ENCODE measurements around the gene DDIAS. TPM values are rescaled to one million over a fixed set of nuclear protein-coding genes. Genes with fewer than 3 reads are reported as not detected.

DDIAS gene
- total and polyA plus RNA-seq, 2 donors (not counting 3 experiments of a cell fraction or from before 2014, with no cell fraction given): 4.5 to 9.2 TPM

DNA sequence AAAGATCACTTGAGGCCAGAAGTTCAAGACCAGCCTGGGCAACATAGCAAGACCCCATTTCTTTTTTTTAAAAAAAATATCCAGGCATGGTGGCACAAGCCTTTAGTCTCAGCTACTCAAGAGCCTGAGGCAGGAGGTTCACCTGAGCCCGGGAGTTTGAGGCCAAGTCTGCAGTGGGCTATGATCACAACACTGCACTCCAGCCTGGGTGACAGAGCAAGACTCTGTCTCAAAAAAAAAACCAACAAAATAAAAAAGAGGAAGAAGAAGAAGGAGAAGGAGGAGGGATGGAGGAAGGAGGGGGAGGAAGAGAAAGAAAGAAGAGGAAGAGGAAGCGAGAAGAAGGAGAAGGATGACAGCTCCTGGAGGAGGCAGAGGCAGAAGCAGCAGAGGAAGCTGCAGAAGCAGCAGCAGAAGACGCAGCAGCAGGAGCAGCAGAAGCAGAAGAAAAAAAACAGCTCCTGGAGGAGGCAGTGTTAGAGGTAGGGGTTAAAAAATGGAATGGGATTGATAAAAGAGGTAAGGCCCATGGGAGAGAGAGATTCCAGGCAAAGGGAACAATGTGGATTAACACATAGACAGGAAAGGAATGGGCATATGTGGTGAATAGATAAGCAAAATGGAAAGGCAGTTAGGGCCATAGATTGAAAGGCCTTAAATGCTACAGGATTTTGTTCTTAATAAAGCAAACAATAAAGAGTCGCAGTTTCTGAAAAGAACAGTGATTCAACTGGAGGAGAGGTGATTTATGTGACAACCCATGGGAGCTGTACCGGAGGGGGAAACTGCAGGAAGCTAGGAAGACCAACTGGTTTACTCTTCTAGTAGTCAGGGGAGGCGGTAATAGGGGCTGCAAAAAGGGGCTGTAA is 12.2 kb upstream of the DDIAS start:
- ChIA-PET POLR2A (interaction anchor here (0.5 to 1.7 kb wide), 3 partner anchors 12 to 45 kb away, joined by 3 to 6 read pairs (median 5); partner anchors contain the start of genes DDIAS and PRCP), CTCF (interaction anchor here (1.0 to 5.1 kb wide), 8 partner anchors 11 to 931 kb away, joined by 3 to 38 read pairs (median 6); partner anchors contain the start of genes DDIAS and PRCP)
- no peaks in the 10 kb centered on the region for H3K9me3 ChIP-seq (replicated peaks; ENCODE audit: control insufficient read depth, insufficient read depth, low read length)
- H3K36me3 ChIP-seq (ENCODE audit: control insufficient read depth in 2 of 2, extremely low read depth in 1 of 2, insufficient read depth in 2 of 2, low read length in 2 of 2): no peaks in the 10 kb centered on the region
- TF ChIP-seq, protein P1, sequence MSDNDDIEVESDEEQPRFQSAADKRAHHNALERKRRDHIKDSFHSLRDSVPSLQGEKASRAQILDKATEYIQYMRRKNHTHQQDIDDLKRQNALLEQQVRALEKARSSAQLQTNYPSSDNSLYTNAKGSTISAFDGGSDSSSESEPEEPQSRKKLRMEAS (IDR thresholded peaks at IDR 0.05; ENCODE audit: insufficient read depth, insufficient read length): no peak
- peak; percentile 17 for TF ChIP-seq FOS (IDR thresholded peaks at IDR 0.05; ENCODE audit: borderline replicate concordance, insufficient read depth, low read length)
- peak; percentile 67 for TF ChIP-seq JUN (IDR thresholded peaks at IDR 0.05; ENCODE audit: borderline replicate concordance, insufficient read depth, insufficient read length, low read depth)
- peak; percentile 64 for TF ChIP-seq GATA2 (IDR thresholded peaks at IDR 0.05; ENCODE audit: insufficient read depth, insufficient read length, low read depth, low read length)
- TF ChIP-seq MYC (IDR thresholded peaks at IDR 0.05; ENCODE audit: low read depth, low read length): no peak
- TF ChIP-seq, protein P2, sequence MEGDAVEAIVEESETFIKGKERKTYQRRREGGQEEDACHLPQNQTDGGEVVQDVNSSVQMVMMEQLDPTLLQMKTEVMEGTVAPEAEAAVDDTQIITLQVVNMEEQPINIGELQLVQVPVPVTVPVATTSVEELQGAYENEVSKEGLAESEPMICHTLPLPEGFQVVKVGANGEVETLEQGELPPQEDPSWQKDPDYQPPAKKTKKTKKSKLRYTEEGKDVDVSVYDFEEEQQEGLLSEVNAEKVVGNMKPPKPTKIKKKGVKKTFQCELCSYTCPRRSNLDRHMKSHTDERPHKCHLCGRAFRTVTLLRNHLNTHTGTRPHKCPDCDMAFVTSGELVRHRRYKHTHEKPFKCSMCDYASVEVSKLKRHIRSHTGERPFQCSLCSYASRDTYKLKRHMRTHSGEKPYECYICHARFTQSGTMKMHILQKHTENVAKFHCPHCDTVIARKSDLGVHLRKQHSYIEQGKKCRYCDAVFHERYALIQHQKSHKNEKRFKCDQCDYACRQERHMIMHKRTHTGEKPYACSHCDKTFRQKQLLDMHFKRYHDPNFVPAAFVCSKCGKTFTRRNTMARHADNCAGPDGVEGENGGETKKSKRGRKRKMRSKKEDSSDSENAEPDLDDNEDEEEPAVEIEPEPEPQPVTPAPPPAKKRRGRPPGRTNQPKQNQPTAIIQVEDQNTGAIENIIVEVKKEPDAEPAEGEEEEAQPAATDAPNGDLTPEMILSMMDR (IDR thresholded peaks at IDR 0.05; ENCODE audit: extremely low read depth in 1 of 2, insufficient read depth in 1 of 2, low read depth in 1 of 2, low read length in 2 of 2): no peak
- peak; percentile 73 for TF ChIP-seq POLR2A (IDR thresholded peaks at IDR 0.05; ENCODE audit: low read depth, low read length)
- TF ChIP-seq POLR2AphosphoS5 (IDR thresholded peaks at IDR 0.05; ENCODE audit: insufficient read depth, low read depth, low read length): peak; percentile 37
- TF ChIP-seq EZH2 (IDR thresholded peaks at IDR 0.05; ENCODE audit: borderline replicate concordance, low read depth, low read length, severe bottlenecking): no peak
- no peaks in the 10 kb centered on the region for H3K9me1 ChIP-seq (replicated peaks; ENCODE audit: control insufficient read depth, extremely low read depth, insufficient read depth, low read length)
- H3K79me2 ChIP-seq (ENCODE audit: control insufficient read depth, insufficient read depth, low read length): peaks cover 36% of the 10 kb centered on the region
- dilution Hi-C loops (cut with MboI; ENCODE audit: extremely low pct_ligation_motif_present, low sequenced_read_pairs): no loop called here
- no peaks in the 10 kb centered on the region for H3K27me3 ChIP-seq (ENCODE audit: control insufficient read depth in 2 of 2, insufficient read depth in 2 of 2, low read length in 2 of 2)
- H3K4me1 ChIP-seq (ENCODE audit: control insufficient read depth, extremely low read depth, insufficient read depth, low read length): peaks cover 51% of the 10 kb centered on the region
- intact Hi-C loops (cut with micrococcal nuclease): loop anchor here (1.0 kb wide), 3 partner anchors 11 to 96 kb away; partner anchors contain the start of gene PRCP
- no peak overlapping the region for H3K4me3 ChIP-seq (replicated peaks in 1 of 3; ENCODE audit: insufficient read depth in 1 of 3, low read depth in 1 of 3, low read length in 3 of 3)
- peak overlapping the region; percentile 63 for H3K27ac ChIP-seq (ENCODE audit: insufficient read depth, low read depth, low read length)
- peak overlapping the region; percentile 69 for H3K4me2 ChIP-seq (ENCODE audit: insufficient read depth, low read length)
- peak; percentile 96 for DNase-seq (ENCODE audit: low read depth, low spot score)
- no peak overlapping the region for H2AFZ ChIP-seq (ENCODE audit: low read depth, low read length)
- peak overlapping the region; percentile 20 for H3K9ac ChIP-seq (replicated peaks; ENCODE audit: extremely low read depth, insufficient read depth, low read length)
- no TSS peak for BruUV-seq (replicated peaks)
- H4K20me1 ChIP-seq (replicated peaks; ENCODE audit: control insufficient read depth, extremely low read depth, insufficient read depth, low read length): no peaks in the 10 kb centered on the region
- peak; percentile 82 for FAIRE-seq
